Epithelial cell of esophagus (primary cell): ENCODE data around the gene ATP5F1A.

Experiments
- DNase-seq: peaks from one replicate; pipeline ENCODE4 v3.0.0; 2010; ENCODE audit warnings: low read depth
- H3K4me3 ChIP-seq: 2 replicates; pipeline ENCODE4 v1.5.1; 2011; ENCODE audit warnings: mild to moderate bottlenecking, low read length, control low read depth
- CTCF ChIP-seq: IDR thresholded peaks from 2 replicates; pipeline ENCODE4 v1.5.1; 2011; ENCODE audit warnings: low read depth, mild to moderate bottlenecking, low read length, control low read depth, inconsistent platforms; ENCODE audit not compliant: insufficient read depth; ENCODE audit errors: missing control alignments

ATP5F1A gene

DNA sequence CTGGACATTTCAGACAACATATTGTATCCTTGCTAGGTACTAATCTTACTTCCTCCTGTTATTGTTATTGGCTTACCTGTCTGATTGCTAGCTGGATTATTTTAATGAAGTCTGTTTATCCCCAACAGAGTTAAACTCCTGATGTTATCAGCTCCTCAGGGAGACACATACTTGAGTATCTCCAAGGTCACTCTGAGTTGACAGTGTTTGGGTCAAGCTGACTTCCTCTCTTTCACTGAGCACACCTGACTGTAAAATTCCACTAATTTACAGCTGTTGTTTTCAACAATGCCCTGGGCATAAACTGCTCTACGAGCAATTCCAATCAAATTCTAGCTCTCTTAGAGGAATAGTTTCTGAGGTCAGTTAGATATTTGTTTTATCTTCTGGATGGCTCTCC is 15.7 kb upstream of the ATP5F1A start:
- no peak overlapping the region for H3K4me3 ChIP-seq
- DNase-seq: no peak
- no peak for TF ChIP-seq CTCF

DNA sequence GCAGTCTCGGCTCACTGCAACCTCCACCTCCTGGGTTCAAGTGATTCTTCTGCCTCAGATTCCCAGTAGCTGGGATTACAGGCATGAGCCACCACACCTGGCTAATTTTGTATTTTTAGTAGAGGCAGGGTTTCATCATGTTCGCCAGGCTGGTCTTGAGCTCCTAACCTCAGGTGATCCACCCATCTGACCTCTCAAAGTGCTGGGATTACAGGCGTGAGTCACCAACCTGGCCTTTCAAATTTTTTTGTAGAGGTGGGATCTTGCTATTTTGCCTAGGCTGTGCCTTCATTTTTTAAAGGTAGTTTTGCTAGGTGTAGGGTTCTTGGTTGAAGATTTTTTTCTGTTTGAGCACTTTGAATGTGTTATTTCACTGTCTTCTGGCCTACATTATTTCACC is 12.3 kb upstream of the ATP5F1A start:
- no peak for DNase-seq
- TF ChIP-seq CTCF: no peak
- no peak overlapping the region for H3K4me3 ChIP-seq

DNA sequence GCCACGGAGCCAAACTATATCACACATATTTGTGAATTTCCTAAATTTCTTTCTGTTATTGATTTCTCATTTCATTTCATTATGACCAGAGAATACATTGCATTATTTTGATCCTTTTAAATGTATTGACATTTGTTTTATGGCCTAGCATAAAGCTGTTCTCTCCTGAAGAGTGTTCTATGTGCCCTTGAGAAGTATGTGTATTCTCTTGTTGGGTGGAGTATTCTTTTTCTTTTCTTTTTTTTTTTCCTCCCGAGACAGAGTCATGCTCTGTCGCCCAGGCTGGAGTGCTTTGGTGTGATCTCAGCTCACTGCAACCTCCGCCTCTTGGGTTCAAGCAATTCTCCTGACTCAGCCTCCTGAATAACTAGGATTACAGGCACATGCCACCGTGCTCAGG is 11.3 kb upstream of the ATP5F1A start:
- no peak for TF ChIP-seq CTCF
- DNase-seq: no peak
- no peak overlapping the region for H3K4me3 ChIP-seq

GRCh38 chr18:46104128-46104911 is 6.2 kb upstream of the ATP5F1A start, which contains the start of gene HAUS1:
HAUS1 (plus strand) TSS chr18:46104385; CDS start chr18:46104412, 27 bp downstream.
- peak within 1 kb of the TSS; percentile 95 for H3K4me3 ChIP-seq
- TF ChIP-seq CTCF: no peak
- DNase-seq: peak; percentile 85

- no peak for TF ChIP-seq CTCF
- no peak for DNase-seq
- H3K4me3 ChIP-seq: no peak overlapping the region
Measured at GRCh38 chr18:46099463-46099862, 1.4 kb upstream of the ATP5F1A start.

- DNase-seq: no peak
- TF ChIP-seq CTCF: no peak
- H3K4me3 ChIP-seq: peak overlapping the region; percentile 52
Measured at GRCh38 chr18:46098616-46098933, 479 bp upstream of the ATP5F1A start.

DNA sequence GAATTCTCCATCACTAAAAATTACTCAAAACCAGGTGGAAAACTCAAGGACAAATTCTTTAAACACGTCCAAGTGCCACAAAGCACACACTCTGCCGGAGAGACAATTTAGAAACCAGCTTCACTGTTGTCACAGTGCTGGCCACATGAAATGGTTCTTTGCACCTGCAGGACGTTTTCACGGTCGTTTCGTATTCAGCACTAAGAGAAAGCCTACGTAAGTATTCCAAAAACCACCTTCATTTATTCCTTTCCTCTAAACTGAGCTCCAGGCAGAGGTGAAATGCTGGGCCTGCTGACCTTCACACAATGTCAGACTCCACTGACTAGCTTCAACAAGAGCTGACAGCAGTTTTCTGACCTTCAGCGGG is 680 bp downstream of the ATP5F1A start:
- no peak for DNase-seq
- TF ChIP-seq CTCF: no peak
- peak overlapping the region; percentile 52 for H3K4me3 ChIP-seq
